Activated CD8-positive, alpha-beta memory T cell treated with anti-CD3 and anti-CD28 coated beads, Interleukin-2, amount 50 U/mL, for 1 hour (primary cell): ENCODE measurements around the gene DET1.
"Not testable (repeated sequence)": the region's sequence is repeated elsewhere in the genome, so short reads cannot be mapped to it uniquely, and the experiment has no call there.

Source experiments
- DNase-seq: peaks from one replicate; pipeline ENCODE4 v3.0.0-alpha.2; 2020; ENCODE audit errors: extremely low read depth

DET1 gene

GRCh38 chr15:88540350-88540749 is 6.1 kb downstream of the DET1 start:
- DNase-seq = not testable (repeated sequence)

GRCh38 chr15:88539441-88539840 is 7.0 kb downstream of the DET1 start:
- no peak for DNase-seq

GRCh38 chr15:88538972-88539371 is 7.5 kb downstream of the DET1 start:
- DNase-seq = no peak

- no peak for DNase-seq
These were observed 8.7 kb downstream of the DET1 start for GRCh38 chr15:88537591-88538317.

GRCh38 chr15:88535607-88536313 is 10.7 kb downstream of the DET1 start:
- DNase-seq = no peak

GRCh38 chr15:88535100-88535499 is 11.4 kb downstream of the DET1 start:
- no peak for DNase-seq

- no peak for DNase-seq
These were observed 13.1 kb downstream of the DET1 start for GRCh38 chr15:88533376-88533775.

GRCh38 chr15:88529021-88529630 is 17.4 kb downstream of the DET1 start:
- DNase-seq = no peak

- DNase-seq = no peak
These were observed 20.1 kb downstream of the DET1 start for GRCh38 chr15:88526247-88526879.

- DNase-seq = no peak
These were observed 21.1 kb downstream of the DET1 start for GRCh38 chr15:88525418-88525817.

- DNase-seq = not testable (repeated sequence)
These were observed 22.4 kb downstream of the DET1 start for GRCh38 chr15:88524094-88524493.

- DNase-seq = no peak
These were observed 27.6 kb downstream of the DET1 start for GRCh38 chr15:88518903-88519302.

- no peak for DNase-seq
These were observed 33.3 kb downstream of the DET1 start for GRCh38 chr15:88513195-88513594.

- DNase-seq = no peak
These were observed 33.9 kb downstream of the DET1 start for GRCh38 chr15:88512601-88513000.

GRCh38 chr15:88512078-88512477 is 34.4 kb downstream of the DET1 start:
- DNase-seq = no peak

GRCh38 chr15:88511161-88511560 is 35.3 kb downstream of the DET1 start:
- no peak for DNase-seq

GRCh38 chr15:88509964-88510363 is 36.5 kb downstream of the DET1 start:
- DNase-seq = no peak

- no peak for DNase-seq
These were observed 37.2 kb downstream of the DET1 start for GRCh38 chr15:88509321-88509720.

- DNase-seq = no peak
These were observed 39.9 kb downstream of the DET1 start for GRCh38 chr15:88506628-88507027.

- no peak for DNase-seq
These were observed 40.8 kb downstream of the DET1 start for GRCh38 chr15:88505721-88506120.

- DNase-seq = no peak
These were observed 42.0 kb downstream of the DET1 start for GRCh38 chr15:88504445-88504844.

GRCh38 chr15:88498996-88499395 is 47.5 kb downstream of the DET1 start:
- no peak for DNase-seq
